Posterior vena cava (tissue), 2 donors: ENCODE data around the gene AMPD3. TPM values are rescaled to one million over a fixed set of nuclear protein-coding genes. Genes with fewer than 3 reads are reported as not detected.

Source experiments
- DNase-seq: peaks from one replicate; pipeline ENCODE4 v3.0.0-alpha.2; 2020; ENCODE audit warnings: low spot score
- intact Hi-C, 2 donors: fragments of 100-400 bp; cut with DNase I; formaldehyde crosslinking; loops; one replicate each; pipeline versions ENCODE4 v1.14.1 to v1.14.2; 2022 to 2023
- total RNA-seq, 2 donors: library from RNA; stranded (reverse); fragmentation: NEBNext Ultra II Directional; extraction: Animal tissue kit (Norgen Biotek cat#: 25700); gene quantifications; one replicate each; pipeline ENCODE4 v1.2.1, GENCODE V29; 2021
- donor health status: DM: yes; HTN: yes; CAD: no.
- donor health status: DM: yes; HTN: yes; CAD: no.

The AMPD3 gene
- total RNA-seq, 2 donors from 2014 or later, result 6.5 to 6.9 TPM

GRCh38 chr11:10543782-10544181, 88.7 kb downstream of the AMPD3 start:
- DNase-seq, result peak; percentile 72
- intact Hi-C loops, result loop anchor here in 1 of 2 donors (10.0 kb wide), 1 partner anchor 139 kb away; no protein-coding TSS in a partner anchor

DNA sequence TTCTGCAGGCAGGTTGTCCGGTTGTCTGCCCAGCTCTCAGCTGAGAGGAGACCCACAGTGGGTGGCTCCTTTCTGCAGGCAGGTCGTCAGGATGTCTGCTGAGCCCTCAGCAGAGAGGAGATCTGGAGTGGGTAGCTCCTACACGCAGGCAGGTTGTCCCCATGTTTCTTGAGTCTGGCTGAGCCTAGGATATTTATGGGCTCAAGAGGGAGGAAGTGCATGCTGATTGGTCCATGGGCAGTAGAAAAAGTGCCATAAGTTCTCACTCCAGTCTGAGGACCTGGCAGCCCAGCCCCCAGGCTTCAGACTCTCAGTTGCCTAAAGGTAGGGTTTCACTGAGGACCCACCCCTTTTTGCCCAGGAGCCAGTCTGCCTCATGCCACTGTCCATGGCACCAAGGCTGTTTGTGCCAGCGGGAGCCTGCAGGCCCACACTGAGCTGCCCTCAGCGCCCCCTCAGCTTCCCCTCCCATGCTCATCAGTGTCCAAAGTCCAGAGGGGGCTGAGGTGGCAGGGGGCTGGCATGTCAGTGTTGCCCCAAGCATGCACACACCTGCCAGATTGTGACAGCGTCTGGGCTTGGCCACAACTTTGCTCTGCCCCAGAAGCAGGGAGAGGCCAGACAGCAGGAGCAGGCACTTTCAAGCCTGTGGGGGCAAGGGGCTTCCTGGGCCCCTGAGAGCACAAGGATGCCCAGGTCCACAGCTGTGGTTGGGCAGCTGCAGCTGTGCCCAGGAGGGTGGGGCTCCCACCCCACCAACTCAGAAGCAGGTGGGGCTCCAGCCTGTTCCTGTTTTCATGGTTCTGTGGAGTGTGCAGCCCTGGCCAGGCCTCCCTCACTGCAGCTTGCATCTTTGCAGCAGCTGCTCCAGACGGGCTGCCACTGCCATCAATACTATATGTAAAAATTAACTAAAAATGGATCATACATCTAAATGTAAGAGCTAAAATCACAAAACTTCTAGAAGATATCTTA, 89.7 kb downstream of the AMPD3 start:
- intact Hi-C loops, result loop anchor here in 1 of 2 donors (10.0 kb wide), 1 partner anchor 140 kb away; no protein-coding TSS in a partner anchor
- no peak for DNase-seq

DNA sequence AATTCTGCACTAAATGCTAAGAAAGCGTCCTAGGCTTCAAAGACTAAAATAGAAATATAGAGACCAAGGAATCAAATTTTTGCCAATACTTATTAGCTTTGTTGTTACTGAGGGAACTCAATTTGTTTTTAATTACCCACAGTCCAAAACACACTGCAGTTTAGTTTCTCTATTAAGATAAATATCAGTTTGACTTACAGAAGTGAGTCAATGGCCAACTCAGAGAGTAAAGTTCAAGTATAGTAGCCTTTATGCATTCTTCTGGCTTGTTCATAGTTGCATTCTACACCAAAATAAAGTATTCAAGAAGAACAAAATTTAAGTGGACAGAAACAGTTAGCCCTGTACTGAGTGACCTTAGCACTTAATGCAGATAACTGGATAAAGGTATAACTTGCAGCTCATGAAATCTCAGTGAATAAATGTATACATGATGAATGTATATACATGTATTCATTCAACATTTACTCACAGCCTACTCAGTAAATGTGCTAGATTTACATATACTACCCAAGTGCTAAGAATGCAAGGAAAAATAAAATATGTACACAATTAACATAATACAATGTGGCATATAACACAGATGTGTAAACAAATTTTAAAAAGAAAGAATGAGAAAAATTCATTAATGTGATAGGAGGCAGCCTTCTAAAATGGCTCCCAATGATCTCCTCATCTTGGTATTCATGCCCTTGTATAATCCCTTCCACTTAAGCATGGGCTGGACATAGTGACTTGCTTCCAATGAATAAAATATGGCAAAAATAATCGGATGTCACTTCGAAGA, 95.6 kb downstream of the AMPD3 start:
- intact Hi-C loops, result no loop called here
- no peak for DNase-seq

DNA sequence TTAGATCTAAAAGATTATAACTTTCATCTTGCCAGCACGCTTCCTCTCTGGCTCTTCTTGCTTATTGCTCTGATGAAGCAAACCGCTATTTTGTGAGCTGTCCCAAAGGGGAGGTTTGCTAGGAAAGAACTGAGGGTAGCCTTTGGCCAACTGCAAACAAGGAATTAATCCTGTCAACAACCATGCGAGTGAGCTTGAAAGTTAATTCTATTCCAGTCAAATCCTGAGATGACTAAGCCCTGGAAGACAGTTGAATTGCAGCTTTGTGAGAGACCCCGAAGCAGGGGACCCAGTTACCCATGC, 96.2 kb downstream of the AMPD3 start:
- DNase-seq, result no peak
- intact Hi-C loops, result no loop called here

- intact Hi-C loops, result no loop called here
- no peak for DNase-seq
Measured at GRCh38 chr11:10551845-10552352, 96.8 kb downstream of the AMPD3 start.

DNA sequence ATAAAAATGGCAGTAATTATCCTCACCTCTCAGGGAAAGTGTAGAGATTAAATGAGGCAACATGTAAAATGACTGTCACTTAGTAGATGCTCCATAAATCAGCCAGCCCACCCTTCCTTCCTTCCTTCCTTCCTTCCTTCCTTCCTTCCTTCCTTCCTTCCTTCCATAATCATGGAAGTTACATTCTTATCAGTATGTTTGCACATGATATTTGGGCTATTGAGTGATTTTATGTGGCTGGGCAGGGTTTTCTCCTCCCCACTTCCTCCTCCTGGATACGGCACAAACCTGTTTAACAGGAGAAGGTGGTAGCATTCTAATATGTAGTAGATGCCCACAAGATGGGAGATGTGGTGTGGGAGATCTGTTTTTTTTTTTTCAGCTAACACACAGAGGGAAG, 101.5 kb downstream of the AMPD3 start:
- no peak for DNase-seq
- intact Hi-C loops, result no loop called here

Other genes with a start within 250 kb of the AMPD3 start
- 10 to 100 TPM; 53.4 to 58.9 TPM for gene SBF2, start 161.0 kb upstream of the AMPD3 start, total RNA-seq
- gene ADM, start 150.2 kb upstream of the AMPD3 start, total RNA-seq, result 10 to 100 TPM; 36.5 to 52.2 TPM
- gene RNF141, start 85.9 kb downstream of the AMPD3 start, total RNA-seq, result 10 to 100 TPM; 24.7 to 25.3 TPM
- gene LYVE1, start 113.4 kb downstream of the AMPD3 start, total RNA-seq, result 100 to 1,000 TPM; 112 to 292 TPM
- 100 to 1,000 TPM; 348 to 366 TPM for gene IRAG1, start 238.5 kb downstream of the AMPD3 start, total RNA-seq